IPS-18c (cell line): Measurements from ENCODE around the gene BMP8A.
"Not testable (repeated sequence)": the region's sequence is repeated elsewhere in the genome, so short reads cannot be mapped to it uniquely, and the experiment has no call there.

Source experiments
- H3K4me3 ChIP-seq: 2 replicates; pipeline ENCODE4 v1.7.0; 2013; ENCODE audit warnings: low read depth, mild to moderate bottlenecking, low read length, moderate library complexity; ENCODE audit not compliant: insufficient read depth
- H3K9me3 ChIP-seq: one replicate; pipeline ENCODE4 v1.6.1; 2013; ENCODE audit warnings: mild to moderate bottlenecking, low read length, moderate library complexity; ENCODE audit not compliant: control insufficient read depth, insufficient read depth

BMP8A gene

DNA sequence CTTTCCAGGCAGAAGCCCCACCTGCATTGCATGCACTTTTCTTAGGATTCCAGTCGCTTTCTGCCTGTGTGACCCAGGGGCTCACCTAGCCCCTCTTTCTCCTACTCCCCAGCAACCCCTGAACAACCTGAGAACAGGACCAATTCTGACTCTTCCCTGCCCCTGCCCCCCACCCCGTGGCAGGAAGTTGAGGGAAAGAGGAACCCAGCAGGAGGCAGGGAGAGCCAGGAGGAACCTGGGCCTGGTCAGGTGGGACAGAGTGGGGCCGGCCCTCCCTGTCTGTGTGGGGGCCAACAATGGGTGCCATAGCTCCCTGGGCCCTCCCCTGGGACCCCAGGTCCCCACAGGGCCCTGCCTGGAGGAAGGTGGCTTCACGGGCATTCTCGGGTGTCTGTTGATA, 6.1 kb downstream of the BMP8A start:
- Histone ChIP-seq H3K9me3 (no peaks in the 10 kb centered on the region), H3K4me3 (no peak overlapping the region)

DNA sequence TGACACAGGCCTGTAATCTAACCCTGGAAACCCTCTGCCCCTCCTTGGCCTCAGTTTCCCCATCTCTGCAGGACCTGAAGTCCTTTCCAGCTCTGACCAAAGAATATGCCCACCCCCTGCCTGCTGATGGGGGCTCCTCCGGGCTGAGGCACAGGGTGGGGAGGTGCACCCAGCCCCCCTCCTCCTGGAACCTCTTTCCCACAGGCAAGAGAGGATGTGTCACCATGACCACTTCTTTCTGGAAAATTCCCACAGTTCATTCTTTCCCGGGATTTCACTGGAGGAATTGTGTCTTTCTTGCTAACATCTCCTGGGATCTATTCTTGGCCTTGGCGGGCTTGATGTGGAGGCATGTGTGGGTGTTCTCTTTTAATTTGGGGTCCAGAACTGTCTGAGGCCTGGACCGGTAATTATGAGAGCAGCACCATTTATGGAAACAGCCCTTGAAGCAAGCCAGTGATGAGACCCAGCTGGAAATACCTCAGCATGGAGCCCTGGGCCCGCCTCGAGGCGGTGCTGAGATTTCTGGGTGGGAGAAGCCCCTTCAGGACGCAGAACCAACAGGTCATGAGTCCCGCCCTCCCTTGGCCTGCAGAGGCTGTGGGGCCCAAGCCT, 6.8 kb downstream of the BMP8A start:
- H3K4me3 ChIP-seq, H3K9me3 ChIP-seq: not testable (repeated sequence)

DNA sequence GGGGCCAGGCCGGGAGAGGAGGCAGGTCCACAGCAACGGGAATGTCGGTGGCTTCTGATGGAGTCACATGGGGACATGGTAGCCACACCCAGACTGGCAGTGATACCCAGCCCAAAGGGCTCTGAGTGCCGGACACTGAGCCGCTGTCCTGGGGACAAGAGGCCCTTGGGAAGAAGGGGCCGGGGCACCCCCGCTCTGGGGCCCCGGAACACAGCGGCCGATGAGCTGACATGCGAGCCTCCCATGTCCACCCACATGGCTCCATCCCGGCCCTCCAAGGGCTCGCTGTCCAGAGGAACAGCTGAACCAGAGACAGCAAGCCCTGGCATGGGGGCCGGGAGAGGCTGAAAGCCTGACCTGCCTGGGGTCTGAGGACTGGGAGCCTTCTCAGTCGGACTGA, 7.4 kb downstream of the BMP8A start:
- H3K4me3 ChIP-seq, H3K9me3 ChIP-seq: not testable (repeated sequence)

DNA sequence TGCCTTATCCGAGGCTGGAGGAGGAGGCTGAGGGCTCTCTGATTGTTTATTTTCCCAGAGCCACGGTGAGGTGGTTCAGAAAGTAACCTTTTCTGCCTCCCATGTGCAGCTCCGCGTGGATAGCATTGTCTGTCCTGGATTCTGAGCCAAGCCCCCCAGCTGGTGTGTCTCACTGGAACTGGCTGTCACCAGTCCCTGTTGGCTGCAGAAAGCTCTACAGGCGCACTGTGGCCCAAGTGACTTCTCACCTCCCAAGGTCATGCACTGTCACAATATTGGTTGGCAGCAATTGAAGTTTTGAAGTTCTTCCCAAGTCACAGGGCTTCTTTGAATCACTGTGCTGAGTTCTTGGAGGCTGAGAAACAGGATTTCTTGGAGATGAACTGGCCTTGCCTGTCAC, 8.2 kb downstream of the BMP8A start:
- Histone ChIP-seq H3K9me3 (no peaks in the 10 kb centered on the region), H3K4me3 (no peak overlapping the region)

DNA sequence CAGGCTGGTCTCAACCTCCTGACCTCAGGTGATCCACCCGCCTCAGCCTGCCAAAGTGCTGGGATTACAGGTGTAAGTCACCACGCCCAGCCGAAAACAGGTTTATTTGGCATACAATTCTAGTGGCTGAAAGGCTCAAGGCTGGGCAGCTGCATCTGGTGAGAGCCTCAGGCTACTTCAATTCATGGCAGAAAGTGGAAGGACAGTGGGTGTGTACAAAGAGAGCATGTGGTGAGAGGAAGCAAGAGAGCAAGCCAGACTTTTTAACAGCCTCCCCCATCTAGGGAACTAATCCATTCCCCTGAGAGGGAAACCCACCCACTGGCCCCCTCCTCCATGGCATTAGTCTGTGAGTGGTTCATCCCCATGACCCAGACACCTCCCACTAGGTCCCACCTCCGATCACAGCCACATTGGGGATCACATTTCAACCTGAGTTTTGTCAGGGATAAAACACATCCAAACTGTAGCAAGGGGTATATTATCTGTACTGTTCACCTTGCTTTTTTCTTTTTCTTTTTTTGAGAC, 9.5 kb downstream of the BMP8A start:
- H3K4me3 ChIP-seq: no peak overlapping the region

DNA sequence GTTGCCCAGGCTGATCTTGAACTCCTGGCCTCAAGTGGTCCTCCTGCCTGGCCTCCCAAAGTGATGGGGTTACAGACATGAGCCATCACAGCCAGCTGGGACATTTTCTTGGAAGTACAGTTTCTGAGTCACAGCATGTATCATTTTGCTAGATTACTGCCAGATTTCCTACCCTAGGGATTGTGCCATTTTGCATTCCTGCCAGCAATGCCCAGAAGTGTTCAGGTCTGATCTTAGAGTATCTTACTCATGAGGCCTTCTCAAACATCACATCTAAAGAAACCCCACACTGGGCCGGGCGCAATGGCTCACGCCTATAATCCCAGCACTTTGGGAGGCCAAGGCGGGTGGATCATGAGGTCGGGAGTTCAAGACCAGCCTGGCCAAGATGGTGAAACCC, 10.2 kb downstream of the BMP8A start:
- no peaks in the 10 kb centered on the region for H3K9me3 ChIP-seq
- no peak overlapping the region for H3K4me3 ChIP-seq

More for the DNA sequence above, 9.5 kb downstream of the BMP8A start:
- no peaks in the 10 kb centered on the region for H3K9me3 ChIP-seq

DNA sequence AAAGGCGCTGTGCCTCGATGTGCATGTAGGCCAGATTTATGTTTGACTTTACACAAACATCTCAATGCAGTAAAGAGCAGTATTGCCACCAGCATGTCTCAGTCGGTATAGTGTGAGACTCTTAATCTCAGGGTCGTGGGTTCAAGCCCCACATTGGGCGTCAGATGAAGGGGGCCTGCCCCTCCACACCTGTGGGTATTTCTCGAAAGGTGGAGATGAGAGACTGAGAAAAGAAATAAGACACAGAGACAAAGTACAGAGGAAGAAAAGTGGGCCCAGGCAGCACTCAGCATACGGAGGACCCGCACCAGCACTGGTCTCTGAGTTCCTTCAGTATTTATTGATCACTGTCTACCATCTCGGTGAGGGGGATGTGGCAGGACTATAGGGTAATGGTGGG, 13.0 kb downstream of the BMP8A start:
- H3K9me3 ChIP-seq, H3K4me3 ChIP-seq: not testable (repeated sequence)

DNA sequence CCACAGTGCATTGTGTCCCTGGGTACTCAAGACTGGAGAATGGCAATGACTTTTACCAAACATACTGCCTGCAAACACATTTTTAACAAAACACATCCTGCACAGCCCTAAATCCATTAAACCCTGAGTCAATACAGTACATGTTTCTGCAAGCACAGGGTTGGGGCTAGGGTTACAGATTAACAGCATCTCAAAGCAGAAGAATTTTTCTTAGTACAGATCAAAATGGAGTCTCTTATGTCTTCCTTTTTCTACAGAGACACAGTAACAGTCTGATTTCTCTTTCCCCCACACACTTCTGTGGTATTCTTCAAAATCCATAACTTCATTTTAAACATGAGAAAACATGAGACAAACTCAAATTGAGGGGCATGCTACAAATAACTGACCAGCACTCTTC, 13.9 kb downstream of the BMP8A start:
- no peaks in the 10 kb centered on the region for H3K9me3 ChIP-seq
- no peak overlapping the region for H3K4me3 ChIP-seq

DNA sequence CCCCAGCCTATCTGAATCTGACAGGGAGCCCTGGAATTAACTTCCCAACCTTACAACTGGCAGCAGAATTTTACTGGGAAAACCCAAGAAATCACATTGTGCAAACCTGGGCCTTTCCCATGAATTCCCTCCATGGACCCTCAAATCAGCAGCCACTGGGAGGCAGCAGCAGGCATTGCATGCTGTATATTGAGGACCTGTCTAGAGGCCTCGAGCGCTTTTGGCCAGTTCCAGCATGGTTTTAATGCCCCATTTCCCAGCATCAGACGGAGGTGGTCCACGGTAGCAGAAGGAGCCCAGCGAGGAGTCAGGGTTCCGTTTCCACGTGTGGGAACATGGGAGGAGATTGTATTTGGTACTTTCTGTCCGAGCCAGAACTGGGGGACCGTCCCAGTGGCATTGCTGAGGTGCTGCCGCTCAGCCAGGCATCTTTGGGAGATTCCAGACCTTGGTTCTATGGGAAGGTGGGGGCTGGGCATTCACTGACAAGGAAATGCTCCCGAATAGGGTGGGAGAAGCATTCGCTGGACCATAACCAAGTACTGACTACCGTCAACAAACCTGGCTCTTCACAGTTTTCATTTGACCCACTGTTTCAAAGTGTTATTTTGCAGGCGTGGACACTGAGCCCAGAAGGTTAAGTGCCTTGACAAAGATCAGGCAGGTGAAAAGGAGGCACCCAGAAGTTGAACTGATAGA, 15.9 kb downstream of the BMP8A start:
- H3K9me3 ChIP-seq: no peaks in the 10 kb centered on the region
- H3K4me3 ChIP-seq: no peak overlapping the region

DNA sequence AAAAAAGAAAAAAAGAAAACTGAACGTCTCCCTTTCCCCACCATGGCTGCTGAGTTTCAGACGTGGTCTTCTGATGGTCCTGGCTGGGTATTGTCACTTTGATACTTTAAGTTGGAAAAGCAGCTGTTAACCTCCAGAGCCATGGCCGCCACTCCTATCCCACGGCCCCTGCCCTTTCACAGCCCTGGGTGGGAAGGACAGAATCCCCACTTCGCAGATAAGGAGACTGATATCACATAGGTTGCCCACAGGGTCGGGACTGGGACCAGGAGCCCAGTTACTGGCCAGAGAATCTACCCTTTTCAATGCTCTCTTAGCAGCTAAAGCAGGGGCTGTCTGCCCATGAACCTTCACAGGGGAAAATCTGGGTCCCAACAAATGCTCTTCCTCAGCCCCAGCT, 16.8 kb downstream of the BMP8A start:
- H3K4me3 ChIP-seq: no peak overlapping the region
- H3K9me3 ChIP-seq: no peaks in the 10 kb centered on the region

DNA sequence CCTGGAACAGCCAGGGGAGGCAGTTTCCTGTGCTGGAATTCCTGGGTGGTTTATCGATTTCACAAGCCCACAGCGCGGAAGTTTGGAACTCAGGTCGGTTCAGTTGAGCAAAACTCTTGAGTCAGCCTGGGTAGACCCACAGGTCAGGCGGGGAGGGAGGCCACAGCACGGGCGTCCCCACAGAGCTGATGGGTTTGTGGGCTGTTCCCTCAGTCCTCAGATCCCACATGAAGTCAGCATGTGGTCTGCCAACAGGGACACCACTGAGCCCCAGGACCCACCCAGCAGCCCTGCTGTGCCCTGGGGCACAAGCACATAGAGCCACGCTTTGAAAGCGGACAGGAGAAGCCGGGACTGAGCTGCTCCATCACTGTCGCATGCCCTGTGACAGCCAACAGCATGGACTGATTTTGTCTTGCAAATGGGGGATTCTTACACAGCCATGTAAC, 17.4 kb downstream of the BMP8A start:
- no peaks in the 10 kb centered on the region for H3K9me3 ChIP-seq
- H3K4me3 ChIP-seq: no peak overlapping the region

DNA sequence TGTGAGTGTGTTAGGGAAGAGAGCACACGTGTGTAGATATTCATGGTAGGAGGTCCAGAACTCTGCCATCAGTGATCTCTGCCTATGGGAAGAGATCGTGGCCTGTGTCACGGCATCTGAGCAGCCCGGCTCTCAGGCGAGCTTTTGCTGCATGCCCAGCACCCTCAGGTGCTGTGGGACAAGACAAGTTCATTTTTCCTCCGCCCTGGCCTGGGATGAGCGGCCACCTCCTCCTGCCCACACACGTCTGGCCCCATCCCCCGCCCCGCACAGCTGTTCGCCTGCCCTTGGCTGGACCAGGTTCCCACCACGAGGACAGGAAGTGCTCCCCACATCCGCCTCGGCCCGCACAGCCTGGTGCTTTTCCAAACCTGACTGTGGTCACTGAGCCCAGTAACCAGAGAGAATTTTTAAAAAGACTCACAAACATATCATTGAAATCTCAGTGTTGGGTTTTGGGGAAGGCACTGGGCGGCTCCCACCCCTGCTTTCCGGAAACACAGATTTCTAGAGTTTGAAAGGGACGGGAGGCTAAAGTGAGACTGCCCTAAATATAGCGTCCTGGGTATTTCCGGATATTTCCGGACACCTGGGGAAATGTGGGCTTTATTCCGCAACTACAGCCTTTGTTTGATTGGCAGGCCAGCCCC, 18.0 kb downstream of the BMP8A start:
- Histone ChIP-seq H3K9me3 (no peaks in the 10 kb centered on the region), H3K4me3 (no peak overlapping the region)

DNA sequence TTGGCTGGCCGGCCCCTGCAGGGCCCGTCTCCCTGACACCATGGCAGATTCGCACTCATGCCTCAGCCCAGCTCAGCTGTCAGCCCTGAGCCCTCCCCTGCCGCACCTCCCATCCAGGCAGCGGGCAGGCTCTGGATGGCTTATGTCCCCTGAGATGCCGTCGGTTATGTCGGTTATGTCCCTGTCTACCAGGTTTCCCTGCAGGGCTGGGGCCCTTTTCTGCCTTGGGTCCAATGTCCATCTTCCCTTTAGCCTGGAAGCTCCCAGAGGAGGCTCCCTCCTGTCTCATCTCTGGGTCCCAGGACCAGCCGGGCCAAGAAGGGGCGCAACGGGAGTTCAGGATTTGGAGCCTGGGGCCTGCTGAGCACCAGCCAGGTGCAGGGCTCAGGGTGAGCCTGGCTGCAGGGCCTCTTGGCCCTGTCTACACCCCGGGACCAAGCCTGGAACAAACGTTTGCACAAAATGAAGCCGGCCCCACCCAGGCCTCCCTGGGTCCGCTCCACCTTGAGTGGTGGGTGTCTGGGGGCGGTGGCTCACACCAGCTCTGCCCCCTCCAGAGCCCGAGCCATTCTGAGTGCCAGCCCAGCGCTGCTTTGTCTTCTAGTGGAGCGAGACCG, 19.2 kb downstream of the BMP8A start:
- not testable (repeated sequence) for H3K9me3 ChIP-seq, H3K4me3 ChIP-seq

DNA sequence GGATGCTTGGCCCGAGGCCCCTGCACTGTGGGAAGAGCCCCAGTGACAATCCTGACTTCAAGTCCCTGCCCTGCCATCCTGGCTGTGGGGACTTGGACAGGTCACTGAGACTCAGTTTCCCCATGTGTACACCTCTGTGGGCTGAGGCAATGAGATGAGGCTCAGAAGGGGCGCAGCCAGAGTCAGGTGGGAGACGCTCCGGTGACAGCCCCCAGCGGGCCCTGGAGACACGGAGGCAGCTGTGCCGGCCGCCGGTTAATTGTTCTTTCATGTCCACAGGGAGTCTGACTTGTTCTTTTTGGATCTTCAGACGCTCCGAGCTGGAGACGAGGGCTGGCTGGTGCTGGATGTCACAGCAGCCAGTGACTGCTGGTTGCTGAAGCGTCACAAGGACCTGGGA, 20.0 kb downstream of the BMP8A start:
- not testable (repeated sequence) for H3K9me3 ChIP-seq, H3K4me3 ChIP-seq

DNA sequence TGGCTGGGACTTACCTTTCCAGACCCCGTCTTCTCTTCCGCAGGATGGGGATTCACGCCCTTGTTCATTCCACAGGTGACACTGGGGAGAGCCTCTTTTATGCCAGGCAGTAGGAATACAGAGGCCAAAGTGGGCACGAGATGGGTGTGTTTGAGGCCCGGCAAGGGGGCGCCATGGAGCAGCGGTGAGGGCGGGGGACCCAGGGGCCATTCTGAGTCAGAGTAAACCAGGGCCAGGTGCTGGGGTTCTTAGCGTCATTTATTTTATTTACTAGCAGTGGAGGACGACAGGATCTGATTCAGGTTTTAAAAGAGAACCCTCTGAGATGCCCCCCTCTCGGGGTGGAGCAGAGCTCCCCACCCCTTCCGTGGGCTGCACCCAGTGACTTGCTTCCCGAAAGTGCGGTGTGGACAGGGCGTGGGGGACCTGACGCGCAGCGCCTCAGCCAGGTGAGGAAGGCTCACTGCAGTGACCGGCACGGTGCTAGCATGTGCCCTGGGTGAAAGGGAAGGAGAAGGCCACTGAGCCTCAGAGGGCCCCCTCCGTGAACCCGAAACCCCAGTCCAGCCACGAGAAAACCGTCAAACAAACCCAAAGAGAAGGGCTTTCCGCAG, 20.9 kb downstream of the BMP8A start:
- H3K9me3 ChIP-seq: not testable (repeated sequence)

DNA sequence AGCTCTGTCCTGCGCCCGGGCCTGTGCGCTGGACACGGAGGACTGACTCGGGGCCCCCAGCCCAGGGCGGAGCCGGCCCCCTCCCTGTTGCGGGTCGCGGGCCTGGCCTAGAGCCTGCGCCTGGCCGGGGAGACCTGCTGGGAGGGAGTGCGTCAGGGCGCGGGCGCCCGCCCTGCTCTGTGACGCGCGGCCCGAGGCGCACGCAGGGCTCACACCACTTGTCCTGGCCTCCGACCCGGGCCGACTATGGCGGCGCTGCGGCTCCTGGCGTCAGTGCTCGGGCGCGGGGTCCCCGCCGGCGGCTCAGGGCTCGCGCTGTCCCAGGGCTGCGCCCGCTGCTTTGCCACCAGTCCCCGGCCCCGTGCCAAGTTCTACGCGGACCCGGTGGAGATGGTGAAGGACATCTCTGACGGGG, 23.3 kb downstream of the BMP8A start:
- H3K9me3 ChIP-seq: not testable (repeated sequence)
- peak overlapping the region; percentile 31 for H3K4me3 ChIP-seq

More for the DNA sequence above, 20.9 kb downstream of the BMP8A start:
- not testable (repeated sequence) for H3K4me3 ChIP-seq
